ENCODE measurements around the gene LSS.
"Not testable (repeated sequence)": the region's sequence is repeated elsewhere in the genome, so short reads cannot be mapped to it uniquely, and the experiment has no call there.

Gene LSS

DNA sequence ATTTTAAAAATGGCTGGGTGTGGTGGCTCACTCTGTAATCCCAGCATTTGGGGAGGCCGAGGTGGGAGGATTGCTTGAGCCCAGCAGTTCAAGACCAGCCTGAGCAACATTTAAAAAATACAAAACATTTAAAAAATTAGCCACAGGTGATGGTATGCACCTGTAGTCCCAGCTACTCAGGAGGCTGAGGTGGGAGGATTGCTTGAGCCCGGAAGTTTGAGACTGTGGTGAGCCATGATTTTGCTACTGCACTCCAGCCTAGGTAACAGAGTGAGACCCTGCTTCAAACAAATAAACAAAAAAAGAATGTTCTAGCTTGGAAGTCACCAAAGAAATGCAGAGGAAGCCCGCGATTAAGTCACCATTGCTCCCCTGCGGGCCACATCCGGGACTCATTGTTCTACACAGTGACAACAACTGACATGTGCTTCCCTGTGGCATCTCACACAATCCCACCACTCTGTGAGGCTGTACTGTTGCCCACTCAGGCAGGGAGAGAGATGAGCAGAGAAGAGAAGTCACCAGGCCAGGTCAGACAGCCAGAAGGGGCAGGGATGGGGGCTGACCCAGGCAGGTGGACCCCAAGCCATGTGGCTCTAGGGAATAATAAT is 25.9 kb downstream of the LSS start:
- DNase-seq = no peak

DNA sequence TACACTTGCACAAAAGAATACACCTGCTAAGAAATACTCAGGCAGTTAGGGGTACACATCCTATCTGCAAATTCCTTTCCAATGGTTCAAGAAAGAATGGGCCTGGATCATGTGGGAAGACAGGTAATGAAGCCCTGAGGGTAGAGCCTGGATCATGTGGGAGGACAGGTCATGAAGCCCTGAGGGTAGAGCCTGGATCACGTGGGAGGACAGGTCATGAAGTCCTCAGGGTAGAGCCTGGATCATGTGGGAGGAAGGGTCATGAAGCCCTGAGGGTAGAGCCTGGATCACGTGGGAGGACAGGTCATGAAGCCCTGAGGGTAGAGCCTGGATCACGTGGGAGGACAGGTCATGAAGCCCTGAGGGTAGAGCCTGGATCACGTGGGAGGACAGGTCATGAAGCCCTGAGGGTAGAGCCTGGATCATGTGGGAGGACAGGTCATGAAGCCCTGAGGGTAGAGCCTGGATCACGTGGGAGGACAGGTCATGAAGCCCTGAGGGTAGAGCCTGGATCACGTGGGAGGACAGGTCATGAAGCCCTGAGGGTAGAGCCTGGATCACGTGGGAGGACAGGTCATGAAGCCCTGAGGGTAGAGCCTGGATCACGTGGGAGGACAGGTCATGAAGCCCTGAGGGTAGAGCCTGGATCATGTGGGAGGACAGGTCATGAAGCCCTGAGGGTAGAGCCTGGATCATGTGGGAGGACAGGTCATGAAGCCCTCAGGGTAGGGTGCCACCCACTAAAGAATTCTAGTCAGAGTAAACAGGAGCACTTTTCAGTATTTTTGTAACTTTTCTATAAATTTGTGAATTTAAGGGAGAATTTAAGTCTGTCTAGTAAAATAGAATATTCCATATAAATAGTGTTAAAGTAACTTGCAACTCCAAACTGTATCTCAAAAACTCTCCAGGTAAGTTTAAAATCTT is 27.4 kb downstream of the LSS start:
- not testable (repeated sequence) for DNase-seq

DNA sequence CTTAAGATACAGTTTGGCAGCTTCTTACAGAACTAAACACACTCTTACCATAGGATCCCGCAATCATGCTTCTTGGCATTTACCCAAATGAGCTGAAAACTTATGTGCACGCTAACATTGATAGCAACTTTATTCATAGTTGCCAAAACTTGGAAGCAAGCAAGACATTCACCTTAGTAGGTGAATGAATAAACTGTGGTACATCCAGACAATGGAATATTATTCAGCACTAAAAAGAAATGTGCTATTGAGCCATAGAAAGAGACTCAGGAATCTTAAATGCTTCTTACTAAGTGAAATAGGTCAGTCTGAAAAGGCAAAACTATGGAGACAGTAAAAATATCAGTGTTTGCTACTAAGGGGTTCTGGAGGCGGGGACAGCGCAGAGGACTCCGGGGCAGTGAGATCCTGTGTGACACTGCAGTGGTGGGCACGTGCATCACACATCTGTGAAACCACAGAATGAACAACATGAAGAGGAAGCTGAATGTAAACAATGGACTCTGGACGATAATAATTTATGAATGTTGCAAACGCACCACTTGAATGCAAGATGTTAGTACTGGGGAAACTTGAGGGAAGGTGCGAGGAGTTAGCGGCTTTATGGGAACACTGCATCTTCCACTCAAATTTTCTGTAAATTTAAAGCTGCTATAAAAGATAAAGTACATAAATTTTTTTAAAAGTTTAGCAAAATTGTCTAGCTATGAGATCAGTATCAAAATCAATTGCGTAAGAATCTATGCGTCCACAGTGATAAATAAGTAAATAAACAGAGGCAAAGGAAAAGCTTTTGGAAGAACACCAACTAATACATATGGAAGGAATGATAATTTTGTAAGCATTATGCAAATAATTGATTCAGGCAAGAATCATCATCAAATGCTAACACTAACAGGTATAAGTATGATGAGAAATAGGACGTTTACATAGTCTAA is 28.9 kb downstream of the LSS start:
- no peak for DNase-seq

DNA sequence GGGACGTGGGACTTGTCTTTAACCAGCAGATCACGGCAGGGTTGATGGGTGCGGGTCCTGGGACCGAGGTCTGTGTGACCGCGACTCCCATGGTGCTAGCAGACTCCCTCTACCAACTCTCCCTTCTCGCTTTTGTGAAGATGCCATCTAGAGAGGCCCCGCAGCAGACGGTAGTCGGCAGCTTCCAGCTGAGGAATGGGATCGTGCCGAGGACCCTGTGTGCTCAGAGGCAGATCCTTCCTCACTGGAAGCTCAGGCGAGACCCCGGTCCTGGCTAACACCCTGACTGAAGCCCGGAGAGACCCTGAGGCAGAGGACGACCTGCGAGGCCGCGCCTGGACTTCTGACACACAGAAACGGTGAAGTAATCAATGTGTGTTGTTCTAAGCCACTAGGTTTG is 31.8 kb downstream of the LSS start:
- DNase-seq = no peak

DNA sequence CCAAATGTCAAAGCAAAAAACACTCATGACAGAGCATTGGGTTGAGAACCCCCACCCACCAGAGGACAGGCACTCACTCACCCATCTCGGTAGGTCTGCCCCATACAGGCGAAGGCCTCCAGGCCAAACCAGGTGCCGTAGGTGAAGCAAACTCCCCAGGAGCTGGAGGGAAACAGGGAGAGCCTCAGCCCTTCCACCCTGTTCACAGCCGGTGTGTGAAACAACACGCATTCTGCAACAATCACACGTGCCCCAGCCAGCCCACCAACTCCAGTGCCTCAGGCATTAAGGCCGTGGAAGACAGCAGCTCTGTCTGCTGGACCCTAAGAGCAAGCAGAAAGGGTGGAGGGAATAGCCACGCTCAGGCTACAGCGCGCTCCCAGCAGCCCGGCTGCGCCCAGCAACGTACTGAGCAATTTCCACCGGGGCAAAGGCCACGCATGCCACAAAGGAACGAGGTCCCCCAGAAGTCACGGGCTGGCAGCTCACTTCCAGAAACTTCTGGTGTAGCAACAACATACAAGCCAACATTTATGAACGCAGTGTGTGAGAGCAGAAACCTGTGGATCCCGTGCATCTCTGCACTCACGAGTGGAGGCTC is 32.9 kb downstream of the LSS start:
- no peak for DNase-seq

DNA sequence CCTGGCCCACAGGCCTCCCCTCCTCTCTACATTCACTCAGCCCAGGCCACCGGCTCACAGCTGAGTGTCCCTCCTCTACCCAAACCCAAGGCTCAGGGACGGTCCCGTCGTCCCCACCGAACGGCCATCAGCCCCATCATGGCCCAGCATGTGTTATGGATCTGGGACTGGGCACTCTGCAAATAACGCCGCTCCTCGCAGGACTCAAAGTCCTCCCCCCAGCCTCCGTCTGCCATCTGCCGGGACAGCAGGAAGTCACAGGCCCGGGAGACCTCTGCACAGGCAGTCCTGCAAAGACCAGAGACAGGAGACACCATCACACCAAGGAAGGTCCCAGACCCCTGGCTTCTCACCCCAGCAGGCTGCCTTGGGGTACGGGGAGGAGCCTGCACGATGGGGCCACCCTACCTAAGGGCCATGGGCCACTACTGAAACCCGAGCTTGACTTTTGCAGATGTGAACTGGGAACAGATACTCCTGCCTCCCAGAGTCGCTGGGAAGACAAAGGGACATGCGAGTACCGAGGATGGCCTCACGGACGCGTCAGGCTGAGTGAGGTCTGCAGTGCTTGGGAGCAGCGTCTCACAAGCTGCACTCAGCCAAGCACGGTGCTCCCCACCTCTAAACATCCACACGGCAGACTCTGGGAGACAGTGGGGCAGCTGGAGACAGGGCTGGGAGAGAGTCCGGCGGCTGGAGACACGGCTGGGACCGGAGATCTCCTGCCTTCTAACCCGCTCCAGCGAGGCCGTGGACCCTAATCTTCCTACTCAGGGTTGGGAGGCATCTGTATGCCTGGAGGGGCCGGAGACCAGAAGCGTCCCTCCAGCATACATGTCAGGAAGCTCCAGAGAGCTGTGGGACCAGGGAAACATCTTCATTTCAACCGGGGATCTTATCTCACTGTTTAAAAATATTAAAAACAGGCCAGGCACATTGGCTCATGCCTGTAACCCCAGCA is 33.9 kb downstream of the LSS start:
- no peak for DNase-seq

DNA sequence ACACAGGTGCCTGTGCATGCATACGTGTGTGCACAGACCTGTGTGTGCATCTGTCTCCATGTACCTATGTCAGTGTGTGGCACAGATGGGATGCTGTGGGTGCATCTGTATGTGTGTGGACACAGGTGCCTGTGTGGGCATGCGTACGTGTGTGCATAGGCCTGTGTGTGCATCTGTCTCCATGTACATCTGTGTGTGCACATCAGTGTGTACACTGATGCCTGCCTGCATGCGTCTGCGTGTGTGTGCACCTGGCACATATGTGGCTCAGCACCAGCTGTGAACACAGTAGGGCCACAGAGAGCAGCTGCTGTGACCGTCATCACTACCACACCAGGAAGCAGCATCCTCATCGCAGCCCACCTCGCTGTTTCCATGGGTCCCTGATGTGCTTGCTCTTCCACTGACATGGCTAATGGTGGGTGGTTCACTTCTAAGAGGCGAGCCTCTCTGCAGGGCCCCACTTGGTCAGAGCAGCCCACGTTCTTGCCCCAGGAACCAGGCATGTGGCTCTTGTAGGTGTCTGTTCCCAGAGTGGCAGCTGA is 34.7 kb downstream of the LSS start:
- DNase-seq = no peak

DNA sequence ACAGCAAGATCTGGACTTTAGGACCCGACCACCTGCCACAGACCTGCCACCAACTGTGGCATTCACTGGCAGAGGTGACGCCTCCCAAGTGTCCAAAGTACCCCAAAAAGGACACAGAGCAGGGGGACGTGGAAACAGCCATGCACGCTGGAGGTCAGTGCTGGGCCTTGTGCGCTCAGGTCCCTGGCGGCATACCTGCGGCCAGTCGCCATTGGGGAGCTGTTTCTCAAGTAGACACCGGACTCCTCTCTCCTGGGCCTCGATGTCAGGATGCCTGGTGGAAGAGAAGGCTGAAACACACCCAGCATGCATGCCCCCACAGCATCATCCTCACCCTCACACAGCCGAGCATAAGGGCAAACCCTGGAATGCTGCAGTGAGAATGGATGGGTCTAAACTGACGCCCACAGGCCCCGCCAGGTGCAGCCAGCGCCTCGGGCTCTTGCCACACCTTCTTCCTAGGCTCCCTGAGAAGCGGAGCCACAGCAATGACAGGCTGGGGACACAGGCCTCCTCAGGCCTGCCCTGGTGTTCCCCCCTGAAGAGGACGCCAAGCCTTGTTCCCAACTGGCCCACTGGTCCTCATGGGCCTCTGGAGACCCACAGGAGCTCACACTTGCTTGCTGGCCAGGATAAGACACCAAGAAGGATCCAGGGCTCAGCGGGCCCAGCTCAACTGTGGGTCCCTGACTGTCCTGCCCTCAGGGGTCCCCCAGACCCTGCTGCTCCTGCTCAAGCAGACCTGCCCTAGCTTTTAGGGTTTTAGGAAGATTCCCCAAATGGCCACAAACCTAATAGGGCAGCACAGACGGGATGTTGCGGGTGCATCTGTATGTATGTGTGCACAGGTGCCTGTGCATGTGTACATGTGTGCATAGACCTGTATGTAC is 36.6 kb downstream of the LSS start:
- no peak for DNase-seq

DNA sequence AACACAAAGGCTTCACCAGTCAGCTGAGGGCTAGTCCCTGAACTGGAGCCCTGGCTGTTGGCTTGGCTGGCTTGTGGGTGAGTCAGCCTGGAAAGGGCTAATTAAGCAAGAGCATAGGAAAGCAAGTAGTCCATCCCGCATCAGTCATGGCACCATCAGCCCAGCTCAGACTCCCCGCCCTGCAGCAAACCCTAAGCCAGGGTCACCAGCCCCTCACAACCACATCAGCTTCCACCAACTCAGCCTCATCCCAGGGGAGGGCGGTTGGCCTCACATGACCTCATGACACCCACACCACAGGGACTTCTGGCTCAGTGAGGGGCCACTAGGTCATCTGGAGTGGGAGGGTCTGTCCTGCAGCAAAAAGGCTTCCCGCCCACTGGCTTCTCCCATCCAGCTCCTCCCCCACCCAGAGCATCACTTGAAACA is 37.3 kb downstream of the LSS start:
- no peak for DNase-seq

DNA sequence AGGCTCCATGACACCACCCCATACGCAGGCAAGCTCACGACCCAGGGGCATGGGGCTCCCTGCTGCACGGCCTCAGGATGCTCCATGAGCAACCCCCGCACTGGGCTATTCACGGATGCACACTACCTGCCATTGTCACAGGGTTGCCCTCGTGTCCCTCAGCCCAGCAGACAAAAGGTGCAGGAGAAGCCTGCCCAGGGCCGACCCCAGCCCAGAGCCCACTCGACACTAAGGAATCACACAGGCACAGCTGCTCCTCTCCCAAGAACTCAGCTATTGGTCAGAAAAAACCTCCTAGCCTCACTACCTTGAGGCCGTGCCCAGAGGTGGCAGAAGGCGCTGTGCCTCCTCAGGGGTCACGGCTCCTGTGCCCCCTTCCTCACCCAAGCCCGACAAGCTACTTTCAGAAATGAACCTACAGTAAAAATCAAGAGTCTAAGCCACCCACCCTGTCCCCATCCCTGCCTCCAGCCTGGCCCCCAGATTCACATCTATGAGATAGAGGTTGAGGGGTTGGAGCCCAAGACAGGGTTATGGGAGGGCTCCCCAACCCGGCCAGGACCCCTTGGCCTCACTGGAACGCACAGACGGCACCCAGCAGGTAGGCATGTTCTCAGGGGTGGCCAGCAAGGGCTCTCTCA is 38.0 kb downstream of the LSS start:
- no peak for DNase-seq

DNA sequence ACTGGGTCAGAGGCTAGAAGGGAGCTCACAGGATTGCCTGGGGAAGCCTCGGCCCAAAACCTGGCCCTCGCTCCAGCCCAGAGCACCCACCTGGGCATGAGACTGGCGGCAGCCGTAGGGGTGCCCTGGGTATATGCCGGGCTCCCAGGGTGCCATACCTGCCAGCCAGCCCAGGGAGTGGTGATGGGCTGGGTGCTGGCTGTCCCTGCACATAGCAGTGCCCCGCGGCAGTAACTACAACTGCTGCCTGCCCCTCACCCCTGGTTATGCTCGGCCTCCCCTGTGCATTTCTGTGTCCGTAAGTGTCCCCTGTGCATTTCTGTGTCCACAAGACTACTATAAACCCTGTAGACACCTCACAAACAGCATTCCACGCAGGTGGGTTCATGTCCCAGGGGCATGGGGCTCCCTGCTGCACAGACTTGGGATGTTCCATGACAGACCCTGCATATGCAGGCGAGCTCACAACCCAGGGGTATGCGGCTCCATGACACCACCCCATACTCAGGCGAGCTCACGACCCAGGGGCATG is 38.5 kb downstream of the LSS start:
- no peak for DNase-seq

DNA sequence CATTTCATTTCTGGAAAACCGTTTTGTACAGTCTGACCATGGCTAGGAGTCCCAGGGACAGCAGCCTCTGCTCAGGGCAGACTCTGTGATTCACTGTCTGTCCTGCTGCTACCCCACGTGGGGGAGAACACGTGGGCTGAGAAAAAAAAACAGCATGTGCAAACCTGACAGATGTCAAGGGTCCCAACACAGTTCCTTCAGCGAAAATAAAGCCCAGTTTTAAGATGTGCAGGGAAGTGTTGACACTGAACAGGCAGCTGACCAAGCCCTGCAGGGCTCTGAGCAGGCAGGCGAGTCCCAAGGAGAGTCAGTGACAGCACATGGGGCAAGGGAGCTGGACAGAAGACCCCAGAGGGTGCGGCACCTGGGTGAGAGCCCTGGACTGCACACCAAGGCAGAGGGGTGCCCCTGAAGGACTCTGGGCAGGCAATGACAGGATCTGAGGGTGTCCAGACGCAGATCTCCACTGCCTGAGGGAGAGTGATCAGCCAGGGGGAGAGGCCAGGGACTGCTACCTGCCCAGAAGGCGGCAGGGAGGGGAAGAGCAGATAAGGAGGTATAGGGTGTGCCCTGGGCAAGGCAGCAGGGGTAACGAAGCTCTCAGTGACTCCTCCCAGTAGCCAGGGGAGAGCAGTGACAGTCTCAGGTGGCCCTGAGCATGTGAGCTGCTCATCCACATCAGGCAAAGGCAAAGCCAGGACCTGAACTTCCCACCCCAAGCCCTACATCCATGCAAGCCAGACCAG is 39.2 kb downstream of the LSS start:
- DNase-seq = no peak

DNA sequence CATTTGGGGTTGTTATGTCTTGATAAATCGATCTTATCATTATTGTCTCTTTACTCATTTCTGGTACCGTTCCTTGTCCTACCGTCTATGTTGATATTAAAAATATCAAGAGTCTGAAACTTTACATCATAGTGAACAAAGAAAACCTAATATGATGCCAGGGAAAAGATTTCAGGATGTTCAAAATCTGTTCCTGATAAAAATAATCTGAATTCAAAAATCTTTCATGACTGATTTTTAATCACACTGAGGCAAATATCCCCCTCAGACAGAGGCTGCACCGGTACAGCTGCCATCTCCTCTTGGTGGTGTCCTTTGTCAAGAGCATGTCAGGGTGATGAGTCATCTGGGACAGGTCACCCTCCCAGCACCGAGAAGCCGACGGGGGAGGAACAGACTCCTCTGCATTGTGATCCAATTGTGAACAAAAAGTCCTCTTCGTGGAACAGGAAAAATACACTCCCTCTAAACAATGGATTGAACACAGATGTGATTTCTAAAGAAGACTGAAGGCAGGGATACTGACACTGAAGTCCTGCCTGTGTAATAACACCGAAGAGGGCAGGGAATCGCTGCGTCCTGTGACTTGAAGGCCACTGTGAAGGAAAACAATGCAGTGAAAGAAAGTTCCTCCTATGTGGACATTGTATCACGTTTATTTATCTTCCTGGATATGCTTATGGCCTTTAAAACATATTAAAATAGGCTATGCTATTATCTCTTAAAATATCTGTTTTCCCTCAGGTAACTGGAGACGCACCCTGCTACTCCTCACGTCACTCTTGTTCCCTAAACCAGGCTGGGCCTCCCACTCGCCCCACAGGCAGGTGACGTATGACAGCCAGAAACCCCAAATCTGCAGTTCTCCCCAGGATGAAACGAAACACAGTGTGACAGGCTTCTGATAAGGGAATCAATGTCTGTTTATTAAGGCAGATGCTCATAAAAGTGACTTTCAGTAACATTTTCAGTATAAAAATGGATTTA is 40.1 kb downstream of the LSS start:
- DNase-seq = no peak

DNA sequence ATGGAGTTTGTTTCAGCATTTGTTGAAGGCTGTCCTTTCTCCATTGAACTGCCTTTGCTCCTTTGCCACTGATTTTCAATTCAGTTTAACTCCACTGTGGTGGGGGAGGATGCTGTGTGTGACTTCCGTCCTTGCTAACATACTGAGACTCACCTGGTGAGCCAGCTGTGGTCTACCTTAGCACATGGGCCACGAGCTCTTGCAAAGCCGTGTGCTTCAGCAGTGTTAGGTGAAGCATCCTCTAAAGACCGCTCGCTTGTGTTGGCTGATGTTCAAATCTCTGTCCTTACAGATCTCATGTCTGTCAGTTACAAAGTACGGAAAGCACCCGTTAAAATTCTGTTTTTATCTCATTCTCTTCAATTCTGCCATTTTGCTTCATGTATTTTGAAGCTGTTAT is 40.8 kb downstream of the LSS start:
- no peak for DNase-seq

DNA sequence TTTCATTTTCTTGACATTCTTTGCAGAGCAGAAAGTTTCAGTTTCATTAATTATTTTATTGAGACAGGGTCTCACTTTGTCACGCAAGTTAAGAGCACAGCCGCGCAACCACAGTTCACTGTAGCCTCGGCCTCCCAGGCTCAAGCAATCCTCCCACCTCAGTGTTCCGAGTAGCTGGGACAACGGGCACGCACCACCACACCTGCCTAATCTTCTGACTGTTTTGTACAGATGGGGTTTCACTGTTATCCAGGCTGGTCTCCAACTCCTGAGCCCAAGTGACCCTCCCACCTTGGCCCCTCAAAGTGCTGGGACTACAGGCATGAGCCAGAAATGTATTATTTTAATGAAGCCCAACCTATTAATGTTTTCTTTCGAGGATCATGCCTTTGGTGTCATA is 41.3 kb downstream of the LSS start:
- DNase-seq = no peak

DNA sequence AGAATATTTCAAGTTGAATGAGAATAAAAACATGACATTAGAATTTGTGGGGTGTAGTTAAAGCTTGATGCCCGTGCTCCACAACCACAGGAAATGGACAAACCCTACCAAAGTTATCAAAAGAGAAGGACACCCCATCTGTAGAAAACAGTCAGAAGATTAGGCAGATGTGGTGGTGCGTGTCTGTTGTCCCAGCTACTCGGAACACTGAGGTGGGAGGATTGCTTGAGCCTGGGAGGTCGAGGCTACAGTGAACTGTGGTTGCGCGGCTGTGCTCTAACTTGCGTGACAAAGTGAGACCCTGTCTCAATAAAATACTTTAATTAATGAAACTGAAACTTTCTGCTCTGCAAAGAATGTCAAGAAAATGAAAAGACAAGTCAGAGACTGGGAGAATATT is 42.9 kb downstream of the LSS start:
- DNase-seq = no peak
